Stomach (tissue), 4 donors: ENCODE measurements around the gene SLAMF1.

Source experiments
- POLR2AphosphoS5 ChIP-seq, 3 donors: sonication (generic); formaldehyde crosslinking; IDR thresholded peaks; one replicate each; pipeline ENCODE4 v1.6.1; 2016; ENCODE audit warnings: antibody characterized with exemption in 3 of 3
- TF ChIP-seq, protein P1 (sequence below), 7 experiments: fragments of 450-650 bp in 4 of 7; fragments of 200-600 bp in 3 of 7; sonication (generic) in 3 of 7; IDR thresholded peaks; one replicate each; pipeline ENCODE4 v1.5.1; 2016 to 2019; ENCODE audit warnings: antibody characterized with exemption in 7 of 7, control low read depth in 2 of 7, mild to moderate bottlenecking in 1 of 7

DNA sequence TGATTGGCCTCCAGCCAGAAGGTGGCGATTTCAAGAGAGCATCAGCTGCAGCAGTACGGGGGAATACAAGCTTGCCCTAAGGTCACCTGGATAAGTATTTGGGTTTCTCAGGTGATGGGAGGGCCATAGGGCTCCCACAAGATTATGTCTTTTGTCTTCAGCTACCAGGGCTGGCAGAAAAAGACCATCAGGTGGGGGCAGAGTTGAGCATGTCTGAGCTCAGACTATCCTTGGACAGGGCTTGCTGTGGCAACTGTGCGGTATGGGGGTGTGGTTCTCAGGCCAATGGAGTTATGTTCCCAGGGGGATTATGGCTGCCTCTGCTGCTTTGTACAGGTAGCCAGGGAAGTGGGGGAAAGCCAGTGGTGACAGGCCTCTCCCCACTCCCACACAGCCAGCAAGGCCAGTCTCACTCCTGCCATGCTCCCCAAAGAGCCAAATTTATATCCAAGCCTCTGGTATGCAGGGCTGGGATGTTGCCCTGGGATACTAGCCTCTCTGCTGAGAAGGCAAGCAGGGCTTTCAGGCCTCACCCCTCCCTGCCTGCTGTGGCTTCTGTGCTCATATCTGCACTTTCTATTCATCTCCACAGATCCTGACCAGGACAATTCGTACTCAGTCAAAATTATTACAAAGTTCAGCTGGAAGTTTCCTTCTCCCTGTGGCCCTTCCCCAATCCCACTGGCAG lies 40.9 kb downstream of the SLAMF1 start:
- TF ChIP-seq, protein P1, sequence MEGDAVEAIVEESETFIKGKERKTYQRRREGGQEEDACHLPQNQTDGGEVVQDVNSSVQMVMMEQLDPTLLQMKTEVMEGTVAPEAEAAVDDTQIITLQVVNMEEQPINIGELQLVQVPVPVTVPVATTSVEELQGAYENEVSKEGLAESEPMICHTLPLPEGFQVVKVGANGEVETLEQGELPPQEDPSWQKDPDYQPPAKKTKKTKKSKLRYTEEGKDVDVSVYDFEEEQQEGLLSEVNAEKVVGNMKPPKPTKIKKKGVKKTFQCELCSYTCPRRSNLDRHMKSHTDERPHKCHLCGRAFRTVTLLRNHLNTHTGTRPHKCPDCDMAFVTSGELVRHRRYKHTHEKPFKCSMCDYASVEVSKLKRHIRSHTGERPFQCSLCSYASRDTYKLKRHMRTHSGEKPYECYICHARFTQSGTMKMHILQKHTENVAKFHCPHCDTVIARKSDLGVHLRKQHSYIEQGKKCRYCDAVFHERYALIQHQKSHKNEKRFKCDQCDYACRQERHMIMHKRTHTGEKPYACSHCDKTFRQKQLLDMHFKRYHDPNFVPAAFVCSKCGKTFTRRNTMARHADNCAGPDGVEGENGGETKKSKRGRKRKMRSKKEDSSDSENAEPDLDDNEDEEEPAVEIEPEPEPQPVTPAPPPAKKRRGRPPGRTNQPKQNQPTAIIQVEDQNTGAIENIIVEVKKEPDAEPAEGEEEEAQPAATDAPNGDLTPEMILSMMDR (IDR thresholded peaks at IDR 0.05) = no peak
- no peak for TF ChIP-seq POLR2AphosphoS5 (IDR thresholded peaks at IDR 0.05)
